ENCODE data around the gene EDIL3.

GRCh38 chr5:84063041-84063440, 321.6 kb downstream of the EDIL3 start:
- TF ChIP-seq POLR2AphosphoS5 (IDR thresholded peaks at IDR 0.05) (no peak), CTCF (IDR thresholded peaks at IDR 0.05) (no peak), EP300 (IDR thresholded peaks at IDR 0.05; ENCODE audit: low read depth) (no peak), POLR2A (IDR thresholded peaks at IDR 0.05) (no peak)
